Large intestine (tissue), 3 donors: ENCODE measurements around the gene STK38. TPM values are rescaled to one million over a fixed set of nuclear protein-coding genes. Genes with fewer than 3 reads are reported as not detected.
"Not testable (repeated sequence)": the region's sequence is repeated elsewhere in the genome, so short reads cannot be mapped to it uniquely, and the experiment has no call there.

Experiments used
- DNase-seq, 2 donors: peaks; one replicate each; pipeline versions ENCODE4 v3.0.0 to v3.0.0-alpha.2; 2013
- H3K27ac ChIP-seq: one replicate; pipeline ENCODE4 v1.5.1; 2013; ENCODE audit warnings: low read length
- H3K27me3 ChIP-seq: 2 replicates; pipeline ENCODE4 v1.6.1; 2013; ENCODE audit warnings: low read length; ENCODE audit not compliant: control insufficient read depth, insufficient read depth
- H3K36me3 ChIP-seq: 2 replicates; pipeline ENCODE4 v1.6.1; 2013; ENCODE audit warnings: low read length; ENCODE audit not compliant: control insufficient read depth, insufficient read depth
- H3K4me1 ChIP-seq: one replicate; pipeline ENCODE4 v1.6.1; 2013; ENCODE audit warnings: low read length; ENCODE audit not compliant: control insufficient read depth, insufficient read depth
- H3K4me3 ChIP-seq: one replicate; pipeline ENCODE4 v1.5.1; 2013; ENCODE audit warnings: low read length
- H3K9me3 ChIP-seq: one replicate; pipeline ENCODE4 v1.6.1; 2013; ENCODE audit warnings: mild to moderate bottlenecking, low read depth, low read length, moderate library complexity; ENCODE audit not compliant: control insufficient read depth
- WGBS: methylation state at CpG from one replicate; pipeline ENCODE4 v1.1.5; 2013; ENCODE audit warnings: low lambda C conversion rate; ENCODE audit not compliant: insufficient coverage; 5-methylcytosine and 5-hydroxymethylcytosine counted together
- polyA plus RNA-seq: library from polyadenylated mRNA; unstranded; fragments of 120-200 nt; gene quantifications from one replicate; pipeline ENCODE4 v1.2.1, GENCODE V29; 2013

The STK38 gene
- polyA plus RNA-seq, 1 donor, result 43.3 TPM

- WGBS, result no CpG with 5 or more reads among the region's 1 CpG
- H3K4me1 ChIP-seq, result no peaks in the 10 kb centered on the region
- DNase-seq, result no peak
- peaks cover 2% of the 10 kb centered on the region for H3K36me3 ChIP-seq
- H3K27me3 ChIP-seq, result no peaks in the 10 kb centered on the region
- H3K9me3 ChIP-seq, result no peaks in the 10 kb centered on the region
- H3K4me3 ChIP-seq, result no peak overlapping the region
- no peak overlapping the region for H3K27ac ChIP-seq
Observed at GRCh38 chr6:36464233-36464632, 83.0 kb downstream of the STK38 start.

- no peak overlapping the region for H3K4me3 ChIP-seq
- peaks cover 2% of the 10 kb centered on the region for H3K36me3 ChIP-seq
- DNase-seq, result no peak
- no peaks in the 10 kb centered on the region for H3K27me3 ChIP-seq
- no peak overlapping the region for H3K27ac ChIP-seq
- WGBS, result 86% methylated on average over 1 of the region's 1 CpG
- no peaks in the 10 kb centered on the region for H3K9me3 ChIP-seq
- no peaks in the 10 kb centered on the region for H3K4me1 ChIP-seq
Observed at GRCh38 chr6:36463676-36464075, 83.6 kb downstream of the STK38 start.

- Histone ChIP-seq H3K27ac (no peak overlapping the region), H3K4me1 (no peaks in the 10 kb centered on the region), H3K36me3 (peaks cover 2% of the 10 kb centered on the region), H3K27me3 (no peaks in the 10 kb centered on the region), H3K4me3 (no peak overlapping the region), H3K9me3 (no peaks in the 10 kb centered on the region)
- no peak for DNase-seq
- WGBS, result 83% methylated on average over 2 of the region's 3 CpGs
Observed at GRCh38 chr6:36461646-36462045, 85.6 kb downstream of the STK38 start.

GRCh38 chr6:36460916-36461315, 86.4 kb downstream of the STK38 start:
- H3K27ac ChIP-seq, result no peak overlapping the region
- H3K27me3 ChIP-seq, result no peaks in the 10 kb centered on the region
- H3K4me3 ChIP-seq, result no peak overlapping the region
- H3K4me1 ChIP-seq, result no peaks in the 10 kb centered on the region
- no peaks in the 10 kb centered on the region for H3K9me3 ChIP-seq
- H3K36me3 ChIP-seq, result peaks cover 2% of the 10 kb centered on the region
- no peak for DNase-seq

- peaks cover 6% of the 10 kb centered on the region for H3K36me3 ChIP-seq
- no peaks in the 10 kb centered on the region for H3K4me1 ChIP-seq
- DNase-seq, result no peak
- no peaks in the 10 kb centered on the region for H3K27me3 ChIP-seq
- H3K27ac ChIP-seq, result no peak overlapping the region
- H3K4me3 ChIP-seq, result no peak overlapping the region
- no peaks in the 10 kb centered on the region for H3K9me3 ChIP-seq
Observed at GRCh38 chr6:36459501-36459900, 87.8 kb downstream of the STK38 start.

- Histone ChIP-seq H3K27me3 (no peaks in the 10 kb centered on the region), H3K4me1 (no peaks in the 10 kb centered on the region), H3K4me3 (no peak overlapping the region), H3K36me3 (peaks cover 9% of the 10 kb centered on the region), H3K9me3 (no peaks in the 10 kb centered on the region), H3K27ac (no peak overlapping the region)
- no peak for DNase-seq
- WGBS, result no CpG with 5 or more reads among the region's 3 CpGs
Observed at GRCh38 chr6:36455486-36456027, 91.7 kb downstream of the STK38 start.

- not testable (repeated sequence) for DNase-seq, H3K27ac ChIP-seq, H3K4me1 ChIP-seq, H3K9me3 ChIP-seq, H3K4me3 ChIP-seq, H3K27me3 ChIP-seq
- WGBS, result no CpG with 5 or more reads among the region's 8 CpGs
- peaks cover 15% of the 10 kb centered on the region for H3K36me3 ChIP-seq
Observed at GRCh38 chr6:36452897-36453296, 94.4 kb downstream of the STK38 start.

- no CpG with 5 or more reads among the region's 10 CpGs for WGBS
- not testable (repeated sequence) for H3K27me3 ChIP-seq, DNase-seq, H3K4me1 ChIP-seq, H3K9me3 ChIP-seq, H3K4me3 ChIP-seq, H3K27ac ChIP-seq
- peaks cover 11% of the 10 kb centered on the region for H3K36me3 ChIP-seq
Observed at GRCh38 chr6:36449173-36449572, 98.1 kb downstream of the STK38 start.

GRCh38 chr6:36445621-36446020, 101.7 kb downstream of the STK38 start:
- H3K36me3 ChIP-seq, result peaks cover 7% of the 10 kb centered on the region
- no peaks in the 10 kb centered on the region for H3K9me3 ChIP-seq
- no peak for DNase-seq
- H3K27me3 ChIP-seq, result no peaks in the 10 kb centered on the region
- H3K27ac ChIP-seq, result no peak overlapping the region
- H3K4me1 ChIP-seq, result peaks cover 12% of the 10 kb centered on the region
- no peak overlapping the region for H3K4me3 ChIP-seq

GRCh38 chr6:36444470-36444869, 102.8 kb downstream of the STK38 start:
- H3K27ac ChIP-seq, result peak overlapping the region; percentile 80
- peaks cover 7% of the 10 kb centered on the region for H3K36me3 ChIP-seq
- H3K27me3 ChIP-seq, result no peaks in the 10 kb centered on the region
- H3K4me3 ChIP-seq, result peak overlapping the region; percentile 92
- peaks cover 12% of the 10 kb centered on the region for H3K4me1 ChIP-seq
- peak in 1 of 2 donors; percentile 9 for DNase-seq
- H3K9me3 ChIP-seq, result no peaks in the 10 kb centered on the region
- no CpG with 5 or more reads among the region's 3 CpGs for WGBS
